Lower lobe of right lung (tissue), 2 donors: ENCODE measurements around the gene HSPG2. TPM values are rescaled to one million over a fixed set of nuclear protein-coding genes. Genes with fewer than 3 reads are reported as not detected.
A peak's percentile ranks its signal among the peaks of the same experiment; 100 is the strongest.

ENCODE experiments used
- ATAC-seq, 2 donors: fragments of 200-7000 bp; cut with Tn5 transposase; one replicate each; pipeline ENCODE4 v1.9.1; 2020 to 2022; ENCODE audit warnings: mild to moderate bottlenecking in 2 of 2, moderate library complexity in 2 of 2
- DNase-seq: peaks from one replicate; pipeline ENCODE4 v3.0.0-alpha.2; 2020
- H3K27ac ChIP-seq: fragments of 200-600 bp; one replicate; pipeline ENCODE4 v1.8.0; 2022
- H3K27me3 ChIP-seq: fragments of 200-600 bp; one replicate; pipeline ENCODE4 v1.8.0; 2022; ENCODE audit warnings: low read depth
- H3K36me3 ChIP-seq: fragments of 200-600 bp; one replicate; pipeline ENCODE4 v1.8.0; 2022; ENCODE audit warnings: mild to moderate bottlenecking
- H3K4me1 ChIP-seq: fragments of 200-600 bp; one replicate; pipeline ENCODE4 v1.8.0; 2022
- H3K4me3 ChIP-seq: fragments of 200-600 bp; one replicate; pipeline ENCODE4 v1.8.0; 2022; ENCODE audit warnings: mild to moderate bottlenecking
- H3K9me3 ChIP-seq: fragments of 200-600 bp; one replicate; pipeline ENCODE4 v1.8.0; 2022
- intact Hi-C: fragments of 100-400 bp; cut with DNase I; formaldehyde crosslinking; loops from one replicate; pipeline ENCODE4 v1.11.0; 2022
- total RNA-seq: library from RNA; stranded (reverse); fragmentation: NEBNext Ultra II Directional; extraction: Animal tissue kit (Norgen Biotek cat#: 25700); gene quantifications from one replicate; pipeline ENCODE4 v1.2.1, GENCODE V29; 2021
- TF ChIP-seq, protein P1 (sequence below): fragments of 200-600 bp; IDR thresholded peaks from one replicate; pipeline ENCODE4 v1.8.0; 2022; ENCODE audit warnings: antibody characterized with exemption, mild to moderate bottlenecking
- donor health status: DM: no; HTN: yes; CAD: no; lungs with severe emphysema.

The HSPG2 gene
- total RNA-seq, 1 donor from 2014 or later: 216 TPM

DNA sequence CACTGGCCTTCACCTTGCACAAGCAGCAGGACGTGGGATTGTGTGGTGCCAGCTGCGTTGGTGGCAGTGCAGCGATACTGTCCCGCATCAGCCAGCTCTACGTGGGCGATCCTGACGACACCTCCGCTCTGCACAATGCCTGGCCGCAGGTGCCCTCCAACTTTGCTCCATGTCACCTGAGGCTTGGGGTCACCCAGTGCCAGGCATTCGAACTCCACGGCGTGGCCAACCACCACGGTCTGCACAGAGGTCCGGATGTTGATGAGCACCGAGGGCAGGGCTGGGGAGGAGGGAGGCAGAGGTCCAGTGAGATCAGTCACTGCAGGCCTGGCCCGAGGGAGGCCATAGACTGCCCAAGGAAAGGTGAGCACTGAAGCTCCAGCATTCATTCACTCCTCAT lies 102.4 kb downstream of the HSPG2 start:
- H3K4me1 ChIP-seq: no peaks in the 10 kb centered on the region
- H3K27me3 ChIP-seq: no peaks in the 10 kb centered on the region
- ATAC-seq: no peak
- TF ChIP-seq, protein P1, sequence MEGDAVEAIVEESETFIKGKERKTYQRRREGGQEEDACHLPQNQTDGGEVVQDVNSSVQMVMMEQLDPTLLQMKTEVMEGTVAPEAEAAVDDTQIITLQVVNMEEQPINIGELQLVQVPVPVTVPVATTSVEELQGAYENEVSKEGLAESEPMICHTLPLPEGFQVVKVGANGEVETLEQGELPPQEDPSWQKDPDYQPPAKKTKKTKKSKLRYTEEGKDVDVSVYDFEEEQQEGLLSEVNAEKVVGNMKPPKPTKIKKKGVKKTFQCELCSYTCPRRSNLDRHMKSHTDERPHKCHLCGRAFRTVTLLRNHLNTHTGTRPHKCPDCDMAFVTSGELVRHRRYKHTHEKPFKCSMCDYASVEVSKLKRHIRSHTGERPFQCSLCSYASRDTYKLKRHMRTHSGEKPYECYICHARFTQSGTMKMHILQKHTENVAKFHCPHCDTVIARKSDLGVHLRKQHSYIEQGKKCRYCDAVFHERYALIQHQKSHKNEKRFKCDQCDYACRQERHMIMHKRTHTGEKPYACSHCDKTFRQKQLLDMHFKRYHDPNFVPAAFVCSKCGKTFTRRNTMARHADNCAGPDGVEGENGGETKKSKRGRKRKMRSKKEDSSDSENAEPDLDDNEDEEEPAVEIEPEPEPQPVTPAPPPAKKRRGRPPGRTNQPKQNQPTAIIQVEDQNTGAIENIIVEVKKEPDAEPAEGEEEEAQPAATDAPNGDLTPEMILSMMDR: no peak
- H3K9me3 ChIP-seq: no peaks in the 10 kb centered on the region
- H3K27ac ChIP-seq: no peak overlapping the region
- DNase-seq: no peak
- peaks cover 98% of the 10 kb centered on the region for H3K36me3 ChIP-seq
- intact Hi-C loops: no loop called here
- H3K4me3 ChIP-seq: no peak overlapping the region

DNA sequence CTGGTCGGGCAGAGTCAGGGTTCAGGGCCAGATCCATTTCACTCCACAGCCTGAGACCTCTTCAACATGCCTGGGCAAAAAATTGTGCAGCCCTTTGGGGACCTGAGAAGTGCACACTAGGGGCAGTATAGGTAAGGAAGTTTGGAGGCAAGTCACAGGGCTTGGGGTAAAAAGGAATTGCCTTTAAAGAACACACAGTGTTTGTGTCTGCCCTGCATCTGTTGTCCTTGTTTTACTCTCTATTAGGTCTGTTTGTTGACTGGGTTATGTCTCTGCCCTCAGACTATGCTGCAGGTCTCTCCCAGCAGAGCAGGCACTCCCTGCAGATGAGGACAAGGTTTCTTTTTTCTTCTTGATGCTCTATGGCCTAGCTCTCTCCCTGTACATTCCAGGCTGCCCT lies 103.0 kb downstream of the HSPG2 start:
- Histone ChIP-seq H3K9me3 (no peaks in the 10 kb centered on the region), H3K36me3 (peaks cover 98% of the 10 kb centered on the region), H3K27ac (no peak overlapping the region), H3K4me3 (no peak overlapping the region), H3K4me1 (no peaks in the 10 kb centered on the region), H3K27me3 (no peaks in the 10 kb centered on the region)
- TF ChIP-seq, protein P1: no peak
- no peak for DNase-seq
- no peak for ATAC-seq
- intact Hi-C loops: no loop called here

DNA sequence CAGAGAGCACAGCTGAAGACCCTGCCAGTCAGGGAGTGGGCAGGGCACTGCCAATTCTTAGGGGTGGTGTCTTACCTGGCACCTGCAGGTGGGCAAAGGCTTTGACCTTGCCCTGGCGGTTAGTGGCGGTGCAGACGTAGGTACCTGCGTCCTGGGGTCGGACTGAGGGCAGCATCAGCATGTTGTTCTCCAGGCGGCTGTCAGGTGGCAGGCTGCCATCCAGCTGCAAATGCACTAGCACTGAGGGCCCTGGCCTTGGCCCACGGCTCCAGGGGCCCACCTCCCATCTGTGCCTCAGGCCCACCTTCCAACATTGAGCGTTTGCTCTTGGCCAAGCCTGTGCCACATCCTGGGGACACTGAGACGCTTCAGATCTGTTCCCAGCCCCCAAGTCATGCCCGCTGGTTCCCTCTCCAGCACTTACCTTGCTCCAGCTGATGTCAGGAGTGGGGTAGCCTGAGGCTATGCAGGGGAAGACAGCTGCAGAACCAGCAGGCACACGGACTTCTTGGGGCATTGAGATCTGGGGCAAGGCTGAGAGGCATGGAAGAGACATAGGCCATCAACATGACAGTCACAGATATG lies 103.6 kb downstream of the HSPG2 start:
- ATAC-seq (no peak), DNase-seq (no peak)
- Histone ChIP-seq H3K9me3 (no peaks in the 10 kb centered on the region), H3K4me3 (no peak overlapping the region), H3K27me3 (no peaks in the 10 kb centered on the region), H3K27ac (no peak overlapping the region), H3K4me1 (no peaks in the 10 kb centered on the region), H3K36me3 (peaks cover 98% of the 10 kb centered on the region)
- TF ChIP-seq, protein P1: no peak
- intact Hi-C loops: no loop called here

DNA sequence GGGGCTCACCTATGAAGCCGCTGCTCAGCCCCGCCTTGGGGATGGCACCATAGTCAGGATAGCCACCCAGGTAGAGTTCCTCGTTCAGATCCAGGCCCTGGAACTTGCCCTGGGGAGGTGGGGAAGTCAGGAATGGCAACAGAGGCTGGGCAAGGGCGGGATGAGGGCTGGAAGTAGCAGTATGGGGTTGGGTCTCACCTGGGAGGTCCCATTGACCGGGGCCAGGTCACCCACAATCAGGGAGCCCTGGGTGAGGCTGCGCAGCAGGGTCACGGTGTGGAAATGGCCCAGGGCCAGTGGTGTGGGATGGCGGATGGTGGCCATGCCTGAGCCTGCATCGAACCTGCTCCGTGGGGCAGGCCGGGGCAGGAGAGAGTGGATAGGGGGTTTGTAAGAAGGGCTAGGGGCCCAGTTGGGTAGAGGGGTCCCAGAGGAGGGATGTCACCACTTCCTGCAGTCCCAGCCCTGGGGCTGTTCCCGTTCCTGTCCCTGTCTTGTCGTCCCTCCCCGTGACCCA lies 105.6 kb downstream of the HSPG2 start:
- Histone ChIP-seq H3K4me3 (no peak overlapping the region), H3K27ac (no peak overlapping the region), H3K27me3 (no peaks in the 10 kb centered on the region), H3K4me1 (no peaks in the 10 kb centered on the region), H3K36me3 (peaks cover 98% of the 10 kb centered on the region), H3K9me3 (no peaks in the 10 kb centered on the region)
- ATAC-seq (peak in 1 of 2 donors; percentile 2), DNase-seq (no peak)
- TF ChIP-seq, protein P1: no peak
- intact Hi-C loops: no loop called here

DNA sequence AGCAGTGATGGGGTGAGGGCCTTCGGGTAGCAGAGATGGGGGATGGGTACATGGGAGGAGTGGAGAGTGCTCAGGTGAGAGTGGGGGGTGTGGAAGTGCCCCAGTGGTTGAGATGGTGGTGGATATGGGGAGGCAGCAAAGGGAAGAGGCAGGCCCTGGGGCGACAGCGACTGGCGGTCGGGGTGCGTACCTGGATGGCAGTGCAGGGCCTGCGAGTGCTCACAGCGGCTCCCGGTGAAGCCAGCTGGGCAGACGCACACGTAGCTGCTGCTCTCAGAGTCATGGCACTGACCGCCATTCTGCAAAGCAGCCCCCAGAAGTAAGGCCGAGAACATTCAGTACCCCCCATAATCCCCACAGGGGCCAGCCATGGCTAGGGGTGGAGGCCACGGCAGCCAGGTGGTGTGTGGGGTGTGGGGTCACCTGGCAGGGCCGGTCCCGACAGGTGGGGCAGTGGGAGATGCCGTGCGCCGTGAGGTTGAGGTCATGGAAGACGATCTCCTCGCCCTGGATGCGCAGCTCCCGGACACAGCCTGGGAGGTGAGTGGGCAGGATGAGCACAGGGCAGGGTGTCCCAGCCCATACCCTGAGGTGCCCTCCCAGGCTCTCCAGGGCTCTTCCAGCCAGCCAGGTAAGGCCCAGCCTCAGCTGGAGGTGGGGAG lies 106.2 kb downstream of the HSPG2 start:
- Histone ChIP-seq H3K4me3 (no peak overlapping the region), H3K4me1 (no peaks in the 10 kb centered on the region), H3K9me3 (no peaks in the 10 kb centered on the region), H3K36me3 (peaks cover 98% of the 10 kb centered on the region), H3K27me3 (no peaks in the 10 kb centered on the region), H3K27ac (no peak overlapping the region)
- no peak for DNase-seq
- intact Hi-C loops: no loop called here
- TF ChIP-seq, protein P1: no peak
- no peak for ATAC-seq
